ENCODE data around the gene HTR3A.

HTR3A gene

GRCh38 chr11:113977701-113978100 is 2.8 kb downstream of the HTR3A start:
- in situ Hi-C loops (cut with MboI; ENCODE audit: low sequenced_read_pairs), result no loop called here

GRCh38 chr11:113979431-113979830 is 4.5 kb downstream of the HTR3A start:
- in situ Hi-C loops (cut with MboI; ENCODE audit: low sequenced_read_pairs), result no loop called here

GRCh38 chr11:113980785-113981184 is 5.9 kb downstream of the HTR3A start:
- in situ Hi-C loops (cut with MboI; ENCODE audit: low sequenced_read_pairs), result no loop called here

- in situ Hi-C loops (cut with MboI; ENCODE audit: low sequenced_read_pairs), result no loop called here
Observed at GRCh38 chr11:113982306-113982705, 7.4 kb downstream of the HTR3A start.

GRCh38 chr11:113984781-113985180 is 9.9 kb downstream of the HTR3A start:
- in situ Hi-C loops (cut with MboI; ENCODE audit: low sequenced_read_pairs), result no loop called here

- in situ Hi-C loops (cut with MboI; ENCODE audit: low sequenced_read_pairs), result no loop called here
Observed at GRCh38 chr11:113985906-113986305, 11.0 kb downstream of the HTR3A start.

GRCh38 chr11:113986351-113987140 is 11.6 kb downstream of the HTR3A start:
- in situ Hi-C loops (cut with MboI; ENCODE audit: low sequenced_read_pairs), result no loop called here

GRCh38 chr11:113989381-113989780 is 14.5 kb downstream of the HTR3A start:
- in situ Hi-C loops (cut with MboI; ENCODE audit: low sequenced_read_pairs), result no loop called here

GRCh38 chr11:113989916-113990315 is 15.0 kb downstream of the HTR3A start:
- in situ Hi-C loops (cut with MboI; ENCODE audit: low sequenced_read_pairs), result loop anchor here (10.0 kb wide), 1 partner anchor 275 kb away; no protein-coding TSS in a partner anchor

GRCh38 chr11:113991170-113991569 is 16.3 kb downstream of the HTR3A start:
- in situ Hi-C loops (cut with MboI; ENCODE audit: low sequenced_read_pairs), result loop anchor here (10.0 kb wide), 1 partner anchor 274 kb away; no protein-coding TSS in a partner anchor

- in situ Hi-C loops (cut with MboI; ENCODE audit: low sequenced_read_pairs), result loop anchor here (10.0 kb wide), 1 partner anchor 273 kb away; no protein-coding TSS in a partner anchor
Observed at GRCh38 chr11:113991718-113992458, 17.0 kb downstream of the HTR3A start.

- in situ Hi-C loops (cut with MboI; ENCODE audit: low sequenced_read_pairs), result loop anchor here (10.0 kb wide), 1 partner anchor 272 kb away; no protein-coding TSS in a partner anchor
Observed at GRCh38 chr11:113992459-113993110, 17.7 kb downstream of the HTR3A start.

- in situ Hi-C loops (cut with MboI; ENCODE audit: low sequenced_read_pairs), result loop anchor here (10.0 kb wide), 1 partner anchor 270 kb away; no protein-coding TSS in a partner anchor
Observed at GRCh38 chr11:113994077-113994954, 19.4 kb downstream of the HTR3A start.

- in situ Hi-C loops (cut with MboI; ENCODE audit: low sequenced_read_pairs), result loop anchor here (10.0 kb wide), 1 partner anchor 267 kb away; no protein-coding TSS in a partner anchor
Observed at GRCh38 chr11:113997473-113997872, 22.6 kb downstream of the HTR3A start.

- in situ Hi-C loops (cut with MboI; ENCODE audit: low sequenced_read_pairs), result loop anchor here (10.0 kb wide), 1 partner anchor 266 kb away; no protein-coding TSS in a partner anchor
Observed at GRCh38 chr11:113998574-113998973, 23.7 kb downstream of the HTR3A start.

- in situ Hi-C loops (cut with MboI; ENCODE audit: low sequenced_read_pairs), result no loop called here
Observed at GRCh38 chr11:114000526-114000925, 25.6 kb downstream of the HTR3A start.

- in situ Hi-C loops (cut with MboI; ENCODE audit: low sequenced_read_pairs), result no loop called here
Observed at GRCh38 chr11:114001416-114001815, 26.5 kb downstream of the HTR3A start.

- in situ Hi-C loops (cut with MboI; ENCODE audit: low sequenced_read_pairs), result no loop called here
Observed at GRCh38 chr11:114008331-114008730, 33.4 kb downstream of the HTR3A start.

- in situ Hi-C loops (cut with MboI; ENCODE audit: low sequenced_read_pairs), result no loop called here
Observed at GRCh38 chr11:114010931-114011330, 36.0 kb downstream of the HTR3A start.

GRCh38 chr11:114011443-114011842 is 36.5 kb downstream of the HTR3A start:
- in situ Hi-C loops (cut with MboI; ENCODE audit: low sequenced_read_pairs), result no loop called here
